Ishikawa (cell line): ENCODE data around the gene COL18A1.

Experiments used
- CEBPB ChIP-seq: IDR thresholded peaks from 2 replicates; pipeline ENCODE4 v1.6.1; 2012
- EGR1 ChIP-seq: IDR thresholded peaks from 2 replicates; pipeline ENCODE4 v1.6.1; 2012
- EP300 ChIP-seq: IDR thresholded peaks from 2 replicates; pipeline ENCODE4 v1.6.1; 2012; ENCODE audit warnings: borderline replicate concordance
- FOXM1 ChIP-seq: IDR thresholded peaks from 2 replicates; pipeline ENCODE4 v1.6.1; 2012; ENCODE audit warnings: low read depth, borderline replicate concordance
- NFIC ChIP-seq: IDR thresholded peaks from 2 replicates; pipeline ENCODE4 v1.6.1; 2012
- RAD21 ChIP-seq: IDR thresholded peaks from 2 replicates; pipeline ENCODE4 v1.6.1; 2012; ENCODE audit warnings: low read depth
- REST ChIP-seq: IDR thresholded peaks from 2 replicates; pipeline ENCODE4 v1.6.1; 2012; ENCODE audit warnings: low read depth, mild to moderate bottlenecking
- TCF12 ChIP-seq: IDR thresholded peaks from 2 replicates; pipeline ENCODE4 v1.6.1; 2012; ENCODE audit warnings: low read depth
- YY1 ChIP-seq: IDR thresholded peaks from 2 replicates; pipeline ENCODE4 v1.6.1; 2012; ENCODE audit warnings: low read depth
- ZBTB7A ChIP-seq: IDR thresholded peaks from 2 replicates; pipeline ENCODE4 v1.6.1; 2012; ENCODE audit warnings: low read depth

GRCh38 chr21:45355573-45355972 lies 49.4 kb upstream of the COL18A1 start:
- TF ChIP-seq YY1, result no peak
- no peak for TF ChIP-seq RAD21
- TF ChIP-seq EGR1, result no peak
- no peak for TF ChIP-seq FOXM1
- no peak for TF ChIP-seq TCF12
- no peak for TF ChIP-seq CEBPB
- TF ChIP-seq NFIC, result no peak
- TF ChIP-seq ZBTB7A, result no peak
- TF ChIP-seq EP300, result no peak
- no peak for TF ChIP-seq REST
